HS-27A (cell line): Measurements from ENCODE around the gene TMEM212.
"Not testable (repeated sequence)": the region's sequence is repeated elsewhere in the genome, so short reads cannot be mapped to it uniquely, and the experiment has no call there.

Experiments
- DNase-seq: peaks from one replicate; pipeline ENCODE4 v3.0.0-alpha.2; 2012; ENCODE audit warnings: low read depth, missing footprints

Gene TMEM212

GRCh38 chr3:171892457-171892856 lies 49.3 kb downstream of the TMEM212 start:
- DNase-seq: no peak

- DNase-seq: no peak
These were observed 52.1 kb downstream of the TMEM212 start for GRCh38 chr3:171895291-171895690.

GRCh38 chr3:171895900-171896299 lies 52.8 kb downstream of the TMEM212 start:
- DNase-seq: no peak

GRCh38 chr3:171896316-171896715 lies 53.2 kb downstream of the TMEM212 start:
- DNase-seq: no peak

GRCh38 chr3:171898192-171898591 lies 55.0 kb downstream of the TMEM212 start:
- DNase-seq: no peak

GRCh38 chr3:171900446-171900845 lies 57.3 kb downstream of the TMEM212 start:
- no peak for DNase-seq

- DNase-seq: no peak
These were observed 58.6 kb downstream of the TMEM212 start for GRCh38 chr3:171901615-171902312.

- DNase-seq: no peak
These were observed 61.7 kb downstream of the TMEM212 start for GRCh38 chr3:171904829-171905228.

- not testable (repeated sequence) for DNase-seq
These were observed 63.4 kb downstream of the TMEM212 start for GRCh38 chr3:171906503-171906902.

GRCh38 chr3:171906951-171907676 lies 64.0 kb downstream of the TMEM212 start:
- DNase-seq: no peak

GRCh38 chr3:171907761-171908160 lies 64.6 kb downstream of the TMEM212 start:
- no peak for DNase-seq

- DNase-seq: no peak
These were observed 65.6 kb downstream of the TMEM212 start for GRCh38 chr3:171908731-171909130.
